Left cardiac atrium (tissue), 4 donors: ENCODE results near the gene TSPAN16. TPM values are rescaled to one million over a fixed set of nuclear protein-coding genes. Genes with fewer than 3 reads are reported as not detected.

ENCODE experiments used
- ATAC-seq, 2 donors: fragments of 200-7000 bp; cut with Tn5 transposase; one replicate each; pipeline ENCODE4 v1.9.1; 2020; ENCODE audit warnings: mild to moderate bottlenecking in 2 of 2, moderate library complexity in 2 of 2
- DNase-seq: peaks from one replicate; pipeline ENCODE4 v3.0.0-alpha.2; 2020
- intact Hi-C, 2 donors: fragments of 100-400 bp; cut with DNase I; formaldehyde crosslinking; loops; one replicate each; pipeline versions ENCODE4 v1.14.1 to v1.15.1; 2022 to 2023
- long read RNA-seq: library from polyadenylated mRNA; unstranded; transcript quantifications from one replicate; pipeline ENCODE4 v2.0.0, GENCODE V29; 2021
- total RNA-seq, 2 donors: library from RNA; stranded (reverse); fragmentation: NEBNext Ultra II Directional; extraction: Animal tissue kit (Norgen Biotek cat#: 25700); gene quantifications; one replicate each; pipeline ENCODE4 v1.2.1, GENCODE V29; 2021
- donor health status: DM: no; HTN: yes; CAD: no.
- donor health status: DM: no; HTN: yes; CAD: no; lungs with severe emphysema.
- donor health status: DM: yes; HTN: yes; CAD: no.
- donor health status: Dilated cardiomyopathy.

The TSPAN16 gene
- not detected for total RNA-seq
- long read RNA-seq, partial matches to known transcripts = 0 of 1 reads
- long read RNA-seq, other reads (novel, unspliced or antisense) = 1 of 1 reads

- DNase-seq (no peak), ATAC-seq (no peak)
- intact Hi-C loops = loop anchor here in 1 of 2 donors (10.0 kb wide), 1 partner anchor 189 kb away; the partner anchor contains the start of gene ELAVL3
Observed at GRCh38 chr19:11295665-11296245, at the start of gene TSPAN16. TSPAN16 (plus strand) TSS chr19:11296160; CDS start chr19:11296298, 138 bp downstream.

- ATAC-seq = no peak
- no peak for DNase-seq
- intact Hi-C loops = no loop called here
Observed at GRCh38 chr19:11246941-11247340, 49.0 kb upstream of the TSPAN16 start.

DNA sequence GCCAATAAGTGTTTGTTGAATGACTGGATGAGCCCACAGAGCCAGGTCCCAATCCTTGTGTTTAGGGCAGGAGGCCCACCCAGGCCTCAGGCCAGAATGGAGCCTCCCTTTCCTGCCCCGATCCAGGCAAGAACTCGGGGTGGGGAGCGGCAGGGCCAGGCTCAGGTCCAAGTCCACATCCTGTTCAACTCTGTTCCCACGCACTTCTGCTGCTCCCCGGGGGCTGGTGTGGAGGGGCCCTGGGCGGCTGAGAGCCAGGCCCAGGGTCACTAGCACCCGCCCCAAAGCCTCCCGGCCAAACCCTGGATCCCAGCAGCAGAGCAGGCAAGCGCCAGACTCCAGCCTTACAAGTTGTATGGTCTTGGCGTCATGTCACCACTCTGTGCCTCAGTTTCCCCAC, 48.6 kb upstream of the TSPAN16 start:
- intact Hi-C loops = no loop called here
- ATAC-seq (peak; percentile 66 to 75), DNase-seq (peak; percentile 92)

DNA sequence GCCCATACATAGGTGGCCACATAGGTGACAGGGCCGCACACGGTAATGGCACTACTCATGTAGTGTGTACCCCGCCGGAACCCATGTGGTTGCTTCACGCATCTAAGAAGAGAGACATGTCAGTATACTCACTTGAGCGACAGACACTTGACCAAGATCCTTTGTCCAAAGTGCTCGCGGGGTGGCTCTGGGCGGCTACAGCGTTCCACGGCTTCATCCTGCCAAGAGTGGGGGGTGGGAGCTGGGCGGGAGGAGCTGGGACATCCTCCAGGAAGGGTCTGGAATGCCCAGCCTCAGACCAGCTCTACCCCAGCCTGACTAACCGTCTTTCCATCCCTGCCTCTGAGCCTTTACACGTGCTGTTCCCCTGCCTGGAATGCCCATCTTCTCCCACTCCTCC, 48.0 kb upstream of the TSPAN16 start:
- DNase-seq = no peak
- no peak for ATAC-seq
- intact Hi-C loops = no loop called here

GRCh38 chr19:11248852-11249251, 47.1 kb upstream of the TSPAN16 start:
- DNase-seq (no peak), ATAC-seq (no peak)
- intact Hi-C loops = no loop called here

- intact Hi-C loops = no loop called here
- ATAC-seq (no peak), DNase-seq (no peak)
Observed at GRCh38 chr19:11251217-11251616, 44.7 kb upstream of the TSPAN16 start.

GRCh38 chr19:11251650-11252314, 44.2 kb upstream of the TSPAN16 start:
- ATAC-seq (no peak), DNase-seq (no peak)
- intact Hi-C loops = no loop called here

- no peak for DNase-seq
- intact Hi-C loops = no loop called here
- ATAC-seq = peak in 1 of 2 donors; percentile 38
Observed at GRCh38 chr19:11252665-11253355, 43.1 kb upstream of the TSPAN16 start.

- no peak for DNase-seq
- no peak for ATAC-seq
- intact Hi-C loops = no loop called here
Observed at GRCh38 chr19:11254666-11255065, 41.3 kb upstream of the TSPAN16 start.

GRCh38 chr19:11256189-11256588, 39.8 kb upstream of the TSPAN16 start:
- intact Hi-C loops = no loop called here
- DNase-seq = no peak
- peak; percentile 80 to 86 for ATAC-seq

GRCh38 chr19:11257846-11258380, 38.0 kb upstream of the TSPAN16 start:
- DNase-seq (no peak), ATAC-seq (no peak)
- intact Hi-C loops = no loop called here

- intact Hi-C loops = no loop called here
- no peak for ATAC-seq
Observed at GRCh38 chr19:11260996-11261395, 35.0 kb upstream of the TSPAN16 start.

DNA sequence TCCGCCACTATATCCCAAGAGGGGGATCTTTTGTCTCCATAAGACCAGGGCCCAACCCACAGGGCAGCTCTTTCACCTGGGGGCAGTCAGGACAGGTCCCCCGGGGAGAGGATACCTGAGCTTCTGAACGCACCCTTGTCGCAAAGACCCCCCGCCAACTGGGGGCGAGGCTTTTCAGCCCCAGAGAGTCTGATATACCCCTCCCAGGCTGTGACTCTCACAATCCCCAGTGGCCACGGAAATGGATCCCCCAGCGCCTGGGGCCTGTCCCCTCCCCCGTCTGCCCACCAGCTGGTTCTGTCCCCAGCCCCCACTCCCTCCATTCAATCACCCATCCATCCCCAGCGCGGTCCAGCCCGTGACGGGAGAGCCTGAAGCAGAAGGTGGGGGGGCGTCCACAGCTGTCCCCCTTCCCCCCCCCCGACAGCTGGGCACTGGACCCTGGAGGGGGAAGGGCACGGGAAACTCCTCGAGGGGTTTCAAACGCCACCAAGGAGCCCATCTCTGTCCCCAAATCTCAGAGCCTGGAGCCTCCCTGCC, 34.5 kb upstream of the TSPAN16 start:
- ATAC-seq (peak; percentile 14 to 30), DNase-seq (no peak)
- intact Hi-C loops = no loop called here

More at GRCh38 chr19:11260996-11261395, 35.0 kb upstream of the TSPAN16 start:
- no peak for DNase-seq

DNA sequence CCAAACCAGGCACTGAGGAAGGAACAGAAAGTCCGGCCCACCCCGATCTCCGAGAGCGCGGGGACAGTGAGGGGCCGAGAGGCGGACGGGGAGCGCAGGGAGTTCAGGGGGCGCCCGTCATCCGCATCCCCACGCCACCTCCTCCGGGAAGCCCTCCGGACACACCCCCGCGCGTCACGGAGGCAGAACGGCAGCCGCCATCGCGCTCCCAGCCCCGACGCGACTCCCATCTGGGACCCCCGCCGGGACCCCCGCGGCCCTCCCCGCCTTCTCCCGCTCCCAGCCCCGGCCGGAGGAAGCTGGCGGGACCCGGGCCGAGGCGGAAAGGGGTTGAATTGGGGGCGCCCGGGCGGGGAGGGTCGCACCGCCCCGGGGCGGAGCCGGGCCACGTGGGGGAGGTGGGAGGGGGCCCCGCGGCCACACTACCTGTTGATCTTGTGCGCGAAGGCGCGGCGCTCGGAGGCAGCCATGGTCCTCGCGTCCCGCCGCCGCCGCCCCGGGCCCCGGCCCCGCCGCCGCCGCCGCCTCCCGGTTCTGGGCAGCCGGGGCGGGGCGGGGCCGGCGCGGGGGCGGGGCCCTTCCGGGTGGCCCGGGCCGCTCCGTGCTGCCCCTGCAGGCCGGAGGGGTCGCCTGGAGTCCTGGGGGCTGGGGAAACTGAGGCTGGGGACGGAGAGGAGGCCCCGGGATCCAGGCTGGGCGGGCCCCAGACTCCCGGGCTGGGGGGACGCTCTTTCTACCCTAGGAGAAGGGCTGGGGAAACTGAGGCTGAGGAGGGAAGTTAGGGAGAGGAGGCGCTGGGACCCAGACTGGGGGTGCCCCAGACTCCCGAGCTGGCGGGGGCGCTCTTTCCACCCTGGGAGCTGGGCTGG, 33.8 kb upstream of the TSPAN16 start, which contains the start of gene DOCK6:
TSS of gene DOCK6 (minus strand) at position 554 of the 869 bp plus-strand sequence. CDS start at position 470, 84 bp downstream.
- intact Hi-C loops = no loop called here
- DNase-seq = peak; percentile 58
- peak; percentile 68 to 84 for ATAC-seq

DNA sequence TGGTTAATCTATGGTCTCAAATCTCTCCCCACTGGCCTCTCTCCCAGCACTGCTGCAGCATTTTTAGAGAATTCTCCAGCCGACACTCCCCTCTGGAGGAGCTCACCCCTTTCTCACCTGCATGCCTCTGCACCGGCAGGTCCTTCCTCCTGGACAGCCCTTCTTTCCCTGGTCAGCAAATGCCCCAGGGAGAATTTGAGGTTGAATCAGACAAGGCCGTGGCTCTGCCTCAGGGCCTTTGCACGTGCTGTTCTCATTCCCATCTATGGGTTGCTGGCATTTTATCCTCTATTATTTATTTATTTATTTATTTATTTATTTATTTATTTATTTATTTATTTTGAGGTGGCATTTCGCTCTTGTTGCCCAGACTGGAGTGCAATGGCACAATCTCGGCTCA, 32.2 kb upstream of the TSPAN16 start:
- no peak for DNase-seq
- ATAC-seq = no peak
- intact Hi-C loops = no loop called here

DNA sequence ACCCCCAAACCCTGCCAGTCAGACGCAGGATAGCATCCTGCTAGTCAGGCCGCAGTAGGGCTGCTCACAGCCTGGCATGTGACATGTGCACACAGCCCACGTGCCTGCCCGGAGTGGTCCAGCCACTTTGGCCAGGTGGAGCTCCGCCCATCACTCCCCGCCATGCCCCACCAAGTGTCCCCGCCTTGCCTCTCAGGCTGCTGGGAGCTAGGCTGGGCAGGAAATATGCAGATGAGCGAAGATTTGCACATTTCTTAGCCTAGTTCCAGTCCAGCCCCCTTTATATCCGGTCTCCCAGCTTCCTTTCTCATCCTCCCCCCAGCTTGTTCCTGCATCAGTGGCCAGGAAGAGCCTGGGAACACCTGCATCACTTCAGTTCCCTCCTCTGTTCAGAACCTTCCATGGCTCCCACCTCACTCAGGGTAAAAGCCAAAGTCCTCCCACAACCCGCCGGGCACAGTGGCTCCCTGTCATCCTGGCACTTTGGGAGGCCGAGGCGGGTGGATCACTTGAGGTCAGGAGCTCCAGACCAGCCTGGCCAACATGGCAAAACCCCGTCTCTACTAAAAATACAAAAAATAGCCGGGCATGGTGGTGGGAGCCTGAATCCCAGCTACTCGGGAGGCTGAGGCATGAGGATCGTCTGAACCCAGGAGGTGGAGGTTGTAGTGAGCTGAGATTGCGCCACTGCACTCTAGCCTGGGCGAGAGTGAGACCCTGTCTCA, 31.3 kb upstream of the TSPAN16 start:
- ATAC-seq = peak; percentile 30 to 34
- intact Hi-C loops = no loop called here
- DNase-seq = peak; percentile 73

GRCh38 chr19:11265177-11265784, 30.7 kb upstream of the TSPAN16 start:
- DNase-seq (no peak), ATAC-seq (no peak)
- intact Hi-C loops = no loop called here
